Endothelial cell (in vitro differentiated cells): ENCODE measurements around the gene LRP6. TPM values are rescaled to one million over a fixed set of nuclear protein-coding genes. Genes with fewer than 3 reads are reported as not detected.

ENCODE experiments used
- DNase-seq: peaks from one replicate; pipeline ENCODE4 v3.0.0; 2021; ENCODE audit warnings: low spot score
- H3K27ac Mint-ChIP-seq: one replicate; pipeline ENCODE4 v1.8.0; 2021; ENCODE audit warnings: mixed read lengths, inconsistent platforms; ENCODE audit not compliant: unreplicated experiment
- H3K27me3 Mint-ChIP-seq: one replicate; pipeline ENCODE4 v1.8.0; 2021; ENCODE audit warnings: mild to moderate bottlenecking, moderate library complexity, mixed read lengths, inconsistent platforms; ENCODE audit not compliant: unreplicated experiment
- H3K36me3 Mint-ChIP-seq: one replicate; pipeline ENCODE4 v1.8.0; 2021; ENCODE audit warnings: mild to moderate bottlenecking, low read depth, mixed read lengths, inconsistent platforms; ENCODE audit not compliant: unreplicated experiment
- H3K4me1 Mint-ChIP-seq: one replicate; pipeline ENCODE4 v1.8.0; 2021; ENCODE audit warnings: mild to moderate bottlenecking, mixed read lengths, inconsistent platforms; ENCODE audit not compliant: unreplicated experiment
- H3K4me3 Mint-ChIP-seq: one replicate; pipeline ENCODE4 v1.8.0; 2021; ENCODE audit warnings: mild to moderate bottlenecking, mixed read lengths, inconsistent platforms; ENCODE audit not compliant: unreplicated experiment
- H3K9me3 Mint-ChIP-seq: one replicate; pipeline ENCODE4 v1.8.0; 2021; ENCODE audit warnings: mixed read lengths, inconsistent platforms; ENCODE audit not compliant: unreplicated experiment
- total RNA-seq: library from RNA; stranded (reverse); fragmentation: NEBNext Ultra II Directional; extraction: Animal tissue kit (Norgen Biotek cat#: 25700); gene quantifications from one replicate; pipeline ENCODE4 v1.2.1, GENCODE V29; 2021; ENCODE audit not compliant: unreplicated experiment
- TF ChIP-seq, protein P1 (sequence below): fragments of 200-600 bp; sonication (generic); IDR thresholded peaks from one replicate; pipeline ENCODE4 v1.5.0; 2021; ENCODE audit warnings: antibody characterized with exemption; ENCODE audit not compliant: unreplicated experiment

Gene LRP6
- total RNA-seq, 1 donor from 2014 or later, result 82.9 TPM

- Mint-ChIP-seq H3K27ac (no peak overlapping the region), H3K4me1 (peaks cover 41% of the 10 kb centered on the region), H3K4me3 (no peak overlapping the region), H3K9me3 (no peaks in the 10 kb centered on the region), H3K27me3 (peaks cover 5% of the 10 kb centered on the region), H3K36me3 (no peaks in the 10 kb centered on the region)
- no peak for DNase-seq
- TF ChIP-seq, protein P1, sequence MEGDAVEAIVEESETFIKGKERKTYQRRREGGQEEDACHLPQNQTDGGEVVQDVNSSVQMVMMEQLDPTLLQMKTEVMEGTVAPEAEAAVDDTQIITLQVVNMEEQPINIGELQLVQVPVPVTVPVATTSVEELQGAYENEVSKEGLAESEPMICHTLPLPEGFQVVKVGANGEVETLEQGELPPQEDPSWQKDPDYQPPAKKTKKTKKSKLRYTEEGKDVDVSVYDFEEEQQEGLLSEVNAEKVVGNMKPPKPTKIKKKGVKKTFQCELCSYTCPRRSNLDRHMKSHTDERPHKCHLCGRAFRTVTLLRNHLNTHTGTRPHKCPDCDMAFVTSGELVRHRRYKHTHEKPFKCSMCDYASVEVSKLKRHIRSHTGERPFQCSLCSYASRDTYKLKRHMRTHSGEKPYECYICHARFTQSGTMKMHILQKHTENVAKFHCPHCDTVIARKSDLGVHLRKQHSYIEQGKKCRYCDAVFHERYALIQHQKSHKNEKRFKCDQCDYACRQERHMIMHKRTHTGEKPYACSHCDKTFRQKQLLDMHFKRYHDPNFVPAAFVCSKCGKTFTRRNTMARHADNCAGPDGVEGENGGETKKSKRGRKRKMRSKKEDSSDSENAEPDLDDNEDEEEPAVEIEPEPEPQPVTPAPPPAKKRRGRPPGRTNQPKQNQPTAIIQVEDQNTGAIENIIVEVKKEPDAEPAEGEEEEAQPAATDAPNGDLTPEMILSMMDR, result no peak
Measured at GRCh38 chr12:12079291-12079690, 187.6 kb downstream of the LRP6 start.

DNA sequence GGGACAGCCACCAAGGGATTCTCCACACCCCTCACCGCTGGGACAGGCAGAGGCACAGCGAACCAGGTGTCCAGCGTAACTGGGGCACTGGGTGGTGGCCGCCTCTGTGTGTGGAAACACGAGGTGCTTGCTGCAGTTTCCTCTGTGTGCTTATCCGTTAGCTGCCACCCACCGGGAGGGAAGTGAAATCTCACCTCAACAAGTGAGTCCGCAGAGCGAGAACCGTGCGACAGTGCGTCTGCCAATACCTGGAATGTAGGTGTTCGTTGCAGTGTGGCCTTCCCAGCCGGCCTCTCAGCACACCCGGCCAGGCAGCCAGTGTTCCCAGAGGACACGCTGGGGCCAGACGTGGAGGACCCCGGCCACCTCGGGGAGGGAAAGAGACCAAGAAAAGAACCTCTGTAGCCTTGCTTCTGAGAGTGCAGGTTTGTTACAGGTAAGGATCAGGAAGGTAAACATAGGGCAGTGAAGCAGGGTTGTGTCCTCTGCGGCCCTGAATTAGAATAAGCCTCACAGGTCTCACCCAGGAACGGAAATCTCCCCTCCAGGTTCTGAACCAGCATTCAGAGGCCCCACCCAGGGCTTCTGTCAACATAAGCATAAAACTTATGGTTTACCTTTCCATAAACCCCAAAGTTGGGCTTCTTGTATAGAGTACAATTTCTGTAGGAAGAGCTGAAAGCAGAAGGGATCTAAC is 194.6 kb downstream of the LRP6 start:
- Mint-ChIP-seq H3K36me3 (no peaks in the 10 kb centered on the region), H3K4me1 (peaks cover 17% of the 10 kb centered on the region), H3K27me3 (peaks cover 1% of the 10 kb centered on the region), H3K9me3 (no peaks in the 10 kb centered on the region), H3K27ac (no peak overlapping the region), H3K4me3 (no peak overlapping the region)
- TF ChIP-seq, protein P1, result no peak
- DNase-seq, result no peak

- H3K4me3 Mint-ChIP-seq, result no peak within 1 kb of the TSS
- peaks cover 10% of the 10 kb centered on the region for H3K4me1 Mint-ChIP-seq
- peaks cover 1% of the 10 kb centered on the region for H3K27me3 Mint-ChIP-seq
- no peaks in the 10 kb centered on the region for H3K36me3 Mint-ChIP-seq
- peak within 1 kb of the TSS; percentile 22 for H3K27ac Mint-ChIP-seq
- no peaks in the 10 kb centered on the region for H3K9me3 Mint-ChIP-seq
- TF ChIP-seq, protein P1, result no peak
- DNase-seq, result no peak
Measured at GRCh38 chr12:12070674-12071656, 195.9 kb downstream of the LRP6 start, which contains the start of gene BCL2L14. TSS of gene BCL2L14 (plus strand) at chr12:12070939. CDS start at chr12:12079306, 8,367 bp downstream.

- H3K27me3 Mint-ChIP-seq, result peaks cover 1% of the 10 kb centered on the region
- no peaks in the 10 kb centered on the region for H3K9me3 Mint-ChIP-seq
- H3K36me3 Mint-ChIP-seq, result no peaks in the 10 kb centered on the region
- peaks cover 7% of the 10 kb centered on the region for H3K4me1 Mint-ChIP-seq
- no peak overlapping the region for H3K4me3 Mint-ChIP-seq
- no peak for DNase-seq
- no peak overlapping the region for H3K27ac Mint-ChIP-seq
- TF ChIP-seq, protein P1, result no peak
Measured at GRCh38 chr12:12069821-12070548, 196.9 kb downstream of the LRP6 start.
